SK-N-MC (cell line): ENCODE measurements around the gene ACOXL.

Experiments used
- EZH2 ChIP-seq: fragments of 200-600 bp; sonication (generic); IDR thresholded peaks from one replicate; pipeline ENCODE4 v1.6.1; 2017; ENCODE audit warnings: antibody characterized with exemption
- POLR2AphosphoS5 ChIP-seq: IDR thresholded peaks from 2 replicates; pipeline ENCODE4 v1.6.1; 2012; ENCODE audit warnings: mild to moderate bottlenecking, low read depth, low read length, borderline replicate concordance

DNA sequence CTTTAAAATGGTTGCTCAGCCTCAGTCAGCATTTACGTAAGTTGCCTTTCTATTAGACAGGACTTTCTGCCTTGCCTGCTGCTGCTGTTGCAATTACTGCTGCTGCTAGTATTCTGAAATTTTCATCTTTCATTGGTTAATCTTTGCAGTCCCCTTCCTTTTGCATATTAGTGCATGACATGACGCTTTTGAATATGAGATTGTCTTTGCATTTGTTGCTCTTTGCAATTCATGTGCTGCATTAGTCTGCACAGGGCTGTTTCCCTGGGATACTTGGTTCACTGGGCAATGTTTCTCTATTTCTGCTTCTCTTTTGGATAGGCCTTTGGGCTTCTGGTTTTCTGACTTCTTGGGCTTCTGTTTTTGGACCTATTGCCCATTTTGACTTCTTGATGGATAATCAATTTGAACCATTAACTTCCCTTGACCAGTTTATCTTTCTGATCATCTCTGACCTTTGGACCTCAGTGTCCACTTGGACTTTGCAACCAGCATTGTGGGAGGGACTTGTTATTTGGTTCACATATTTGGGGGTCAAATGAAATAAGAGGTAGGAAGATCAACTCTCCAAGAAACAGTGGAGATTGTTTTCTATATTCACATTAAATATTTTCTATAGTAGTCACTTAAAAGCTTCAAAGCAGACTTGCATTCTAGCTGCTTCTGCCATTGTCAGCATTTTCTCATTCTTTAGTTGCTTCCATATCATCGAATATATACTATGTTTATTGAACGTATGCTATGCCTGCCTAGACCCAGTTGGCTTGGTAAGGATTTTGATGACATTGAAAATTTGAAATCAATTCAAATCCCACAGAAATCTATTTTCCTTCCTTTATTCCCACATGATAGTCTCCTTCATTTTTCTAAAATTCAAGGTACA lies 42.0 kb upstream of the ACOXL start:
- TF ChIP-seq POLR2AphosphoS5 (no peak), EZH2 (no peak)
